Fibroblast of lung (primary cell): ENCODE results near the gene HID1. TPM values are rescaled to one million over a fixed set of nuclear protein-coding genes. Genes with fewer than 3 reads are reported as not detected.

Experiments
- DNase-seq, 2 donors: peaks; one replicate each; pipeline versions ENCODE4 v3.0.0 to v3.0.0-alpha.2; 2010; ENCODE audit warnings: low read depth in 2 of 2
- H2AFZ ChIP-seq: 2 replicates; pipeline ENCODE4 v1.5.1; 2012; ENCODE audit warnings: low read length, control low read depth, inconsistent platforms
- H3K27ac ChIP-seq: 2 replicates; pipeline ENCODE4 v1.5.1; 2011; ENCODE audit warnings: low read length, control low read depth; ENCODE audit not compliant: insufficient read depth
- H3K27me3 ChIP-seq: 2 replicates; pipeline ENCODE4 v1.5.1; 2011; ENCODE audit warnings: mild to moderate bottlenecking, low read length; ENCODE audit not compliant: control insufficient read depth, insufficient read depth
- H3K36me3 ChIP-seq: 2 replicates; pipeline ENCODE4 v1.5.1; 2011; ENCODE audit warnings: low read length; ENCODE audit not compliant: control insufficient read depth, insufficient read depth
- H3K4me1 ChIP-seq: 2 replicates; pipeline ENCODE4 v1.5.1; 2011; ENCODE audit warnings: low read length; ENCODE audit not compliant: control insufficient read depth, insufficient read depth; ENCODE audit errors: extremely low read depth
- H3K4me2 ChIP-seq: 2 replicates; pipeline ENCODE4 v1.5.1; 2011; ENCODE audit warnings: low read length, control low read depth; ENCODE audit not compliant: insufficient read depth; ENCODE audit errors: extremely low read depth
- H3K4me3 ChIP-seq, 4 experiments: fragments of 200-600 bp in 1 of 4; sonication (generic) in 1 of 4; replicated peaks in 1 of 4; 2 replicates each; pipeline ENCODE4 v1.5.1; 2011 to 2016; ENCODE audit warnings: low read length in 4 of 4, low read depth in 3 of 4, mild to moderate bottlenecking in 3 of 4, control low read depth in 2 of 4, inconsistent platforms in 1 of 4, mixed read lengths in 1 of 4; ENCODE audit not compliant: insufficient read depth in 1 of 4; ENCODE audit errors: control extremely low read depth in 1 of 4
- H3K79me2 ChIP-seq: 2 replicates; pipeline ENCODE4 v1.5.1; 2012; ENCODE audit warnings: mild to moderate bottlenecking, low read length, inconsistent platforms; ENCODE audit not compliant: control insufficient read depth, insufficient read depth
- H3K9ac ChIP-seq: 2 replicates; pipeline ENCODE4 v1.5.1; 2011; ENCODE audit warnings: mild to moderate bottlenecking, low read length, control low read depth; ENCODE audit not compliant: insufficient read depth
- H3K9me3 ChIP-seq: 2 replicates; pipeline ENCODE4 v1.5.1; 2012; ENCODE audit warnings: low read depth, low read length; ENCODE audit not compliant: control insufficient read depth, insufficient read depth
- H4K20me1 ChIP-seq: 2 replicates; pipeline ENCODE4 v1.5.1; 2011; ENCODE audit warnings: low read length; ENCODE audit not compliant: control insufficient read depth, insufficient read depth; ENCODE audit errors: extremely low read depth
- EZH2 ChIP-seq: IDR thresholded peaks from 2 replicates; pipeline ENCODE4 v1.5.1; 2012; ENCODE audit warnings: low read length, control low read depth, mild to moderate bottlenecking; ENCODE audit errors: missing control alignments
- polyA plus RNA-seq, 2 donors: library from polyadenylated mRNA; depleted of rRNA in 1 of 2; stranded (reverse) in 1 of 2; unstranded in 1 of 2; fragments of >200 nt; gene quantifications; 2 replicates each; pipeline ENCODE4 v1.2.1, GENCODE V29; 2011 to 2012; ENCODE audit warnings: missing spikeins in 1 of 2
- total RNA-seq: library from RNA; depleted of rRNA; stranded (reverse); fragments of >200 nt; gene quantifications from 2 replicates; pipeline ENCODE4 v1.2.1, GENCODE V29; 2014
- TF ChIP-seq, protein P1 (sequence below), 2 donors: IDR thresholded peaks in 1 of 2; conservative IDR thresholded peaks in 1 of 2; 1 replicate in 1 of 2; 2 replicates in 1 of 2; pipeline ENCODE4 v1.5.1; 2011 to 2012; ENCODE audit warnings: low read length in 2 of 2, control low read depth in 1 of 2, inconsistent platforms in 1 of 2, low read depth in 1 of 2, mild to moderate bottlenecking in 1 of 2

The HID1 gene
- total and polyA plus RNA-seq, 2 donors (not counting 1 experiment from before 2014, with no cell fraction given): 0.17 to 0.23 TPM

DNA sequence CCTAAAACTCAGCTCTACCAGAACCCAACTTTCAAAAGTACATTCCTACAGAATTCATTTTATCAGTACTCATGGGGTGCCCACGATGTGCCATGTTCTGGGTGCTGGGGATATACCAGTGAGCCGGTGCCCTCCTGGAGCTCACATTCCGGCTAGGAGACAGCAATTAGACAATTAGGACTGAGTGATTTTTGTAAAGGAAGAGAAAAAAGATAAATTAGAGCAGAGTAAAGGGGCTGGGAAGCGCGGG lies 39.5 kb upstream of the HID1 start:
- Histone ChIP-seq H3K27ac (peak overlapping the region; percentile 86), H3K79me2 (peaks cover 16% of the 10 kb centered on the region)

DNA sequence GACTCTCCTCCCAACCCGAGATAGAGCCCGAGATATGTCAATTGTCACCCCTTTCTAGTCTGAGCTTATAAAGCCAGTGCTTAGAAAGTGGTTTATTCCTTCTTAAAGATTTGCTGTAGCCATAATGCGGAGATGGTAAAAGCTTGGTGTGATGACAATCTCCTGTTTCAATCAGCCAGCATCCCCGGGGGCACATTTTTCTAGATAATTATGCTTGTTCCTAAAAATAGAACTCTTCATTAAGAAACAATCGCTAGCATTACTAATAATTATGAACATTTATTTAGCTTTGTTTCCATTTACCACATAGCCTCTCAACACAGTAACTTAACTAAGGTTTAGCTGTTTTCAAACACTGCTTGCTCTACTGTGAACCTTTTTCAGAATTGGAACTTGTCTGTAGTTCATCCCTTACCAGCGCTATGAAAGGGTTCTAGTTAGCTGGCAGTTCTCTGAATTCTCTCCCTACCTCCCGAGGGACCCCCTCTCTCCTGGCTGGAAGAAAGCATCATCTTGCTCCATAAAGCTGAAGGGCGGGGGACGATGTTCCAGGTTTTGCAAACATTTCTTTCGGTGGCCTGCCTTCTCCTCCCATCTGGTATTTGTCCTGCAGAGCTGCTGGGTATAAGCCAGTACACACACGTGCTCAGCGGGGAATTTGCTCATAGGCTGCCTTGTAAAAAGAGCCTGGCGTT lies 39.0 kb upstream of the HID1 start:
- H3K4me2 ChIP-seq: peak overlapping the region; percentile 98
- no peak overlapping the region for H3K9ac ChIP-seq
- H3K9me3 ChIP-seq: no peaks in the 10 kb centered on the region
- TF ChIP-seq EZH2: no peak
- TF ChIP-seq, protein P1, sequence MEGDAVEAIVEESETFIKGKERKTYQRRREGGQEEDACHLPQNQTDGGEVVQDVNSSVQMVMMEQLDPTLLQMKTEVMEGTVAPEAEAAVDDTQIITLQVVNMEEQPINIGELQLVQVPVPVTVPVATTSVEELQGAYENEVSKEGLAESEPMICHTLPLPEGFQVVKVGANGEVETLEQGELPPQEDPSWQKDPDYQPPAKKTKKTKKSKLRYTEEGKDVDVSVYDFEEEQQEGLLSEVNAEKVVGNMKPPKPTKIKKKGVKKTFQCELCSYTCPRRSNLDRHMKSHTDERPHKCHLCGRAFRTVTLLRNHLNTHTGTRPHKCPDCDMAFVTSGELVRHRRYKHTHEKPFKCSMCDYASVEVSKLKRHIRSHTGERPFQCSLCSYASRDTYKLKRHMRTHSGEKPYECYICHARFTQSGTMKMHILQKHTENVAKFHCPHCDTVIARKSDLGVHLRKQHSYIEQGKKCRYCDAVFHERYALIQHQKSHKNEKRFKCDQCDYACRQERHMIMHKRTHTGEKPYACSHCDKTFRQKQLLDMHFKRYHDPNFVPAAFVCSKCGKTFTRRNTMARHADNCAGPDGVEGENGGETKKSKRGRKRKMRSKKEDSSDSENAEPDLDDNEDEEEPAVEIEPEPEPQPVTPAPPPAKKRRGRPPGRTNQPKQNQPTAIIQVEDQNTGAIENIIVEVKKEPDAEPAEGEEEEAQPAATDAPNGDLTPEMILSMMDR (conservative IDR thresholded peaks at IDR 0.05 in 1 of 2, IDR thresholded peaks at IDR 0.05 in 1 of 2; ENCODE audit: low read depth in 1 of 2, low read length in 2 of 2): no peak
- H3K27me3 ChIP-seq: no peaks in the 10 kb centered on the region
- H3K4me3 ChIP-seq: peak overlapping the region; percentile 59 to 97 (median 81)
- DNase-seq: peak; percentile 59 to 74
- H4K20me1 ChIP-seq: no peaks in the 10 kb centered on the region
- H3K79me2 ChIP-seq: peaks cover 16% of the 10 kb centered on the region
- no peaks in the 10 kb centered on the region for H3K36me3 ChIP-seq
- H3K27ac ChIP-seq: peak overlapping the region; percentile 86
- peak overlapping the region; percentile 94 for H2AFZ ChIP-seq
- H3K4me1 ChIP-seq: peaks cover 11% of the 10 kb centered on the region

More for the DNA sequence above, 39.5 kb upstream of the HID1 start:
- no peaks in the 10 kb centered on the region for H3K36me3 ChIP-seq
- DNase-seq: no peak
- peak overlapping the region; percentile 98 for H3K4me2 ChIP-seq
- TF ChIP-seq EZH2: no peak
- TF ChIP-seq, protein P1 (conservative IDR thresholded peaks at IDR 0.05 in 1 of 2, IDR thresholded peaks at IDR 0.05 in 1 of 2; ENCODE audit: low read depth in 1 of 2, low read length in 2 of 2): no peak
- H4K20me1 ChIP-seq: no peaks in the 10 kb centered on the region
- H3K4me1 ChIP-seq: peaks cover 11% of the 10 kb centered on the region
- peak overlapping the region; percentile 59 to 97 (median 81) for H3K4me3 ChIP-seq
- H3K9ac ChIP-seq: peak overlapping the region; percentile 93
- peak overlapping the region; percentile 94 for H2AFZ ChIP-seq
- H3K9me3 ChIP-seq: no peaks in the 10 kb centered on the region
- H3K27me3 ChIP-seq: no peaks in the 10 kb centered on the region

DNA sequence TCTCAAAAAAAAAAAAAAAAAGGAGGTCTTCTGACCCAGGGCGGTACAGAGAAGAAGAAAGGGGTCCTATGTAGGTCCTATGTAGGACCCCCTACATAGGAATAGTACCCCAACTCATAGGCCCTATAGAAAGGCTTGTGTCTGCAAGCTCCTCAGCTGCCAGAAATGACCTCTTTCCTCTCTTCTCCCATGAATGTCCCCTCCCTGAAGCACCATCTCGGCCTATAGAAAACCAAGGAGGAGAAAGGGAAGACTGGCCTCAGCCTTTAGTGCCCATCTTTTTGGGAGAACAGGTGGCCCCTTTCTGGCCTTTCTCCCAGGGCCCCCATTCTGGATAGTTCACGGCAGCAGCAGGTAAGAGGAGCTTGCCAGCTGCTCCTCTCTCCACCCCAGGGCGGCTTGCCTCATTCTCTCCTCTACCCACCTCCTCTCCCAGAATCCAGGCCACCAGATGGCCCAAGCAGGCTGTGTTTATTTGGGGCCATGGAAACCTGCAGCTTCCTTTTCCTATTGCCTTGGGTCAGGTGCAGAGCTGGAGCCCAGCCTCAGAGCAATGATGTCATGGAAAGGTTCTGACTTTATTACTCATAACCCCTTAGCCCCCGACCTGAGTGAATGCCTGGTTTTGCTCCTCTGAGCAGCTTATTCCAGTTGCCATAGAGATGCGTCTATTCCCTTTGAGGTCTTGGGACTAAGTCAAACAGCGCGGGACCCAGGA lies 38.3 kb upstream of the HID1 start:
- Histone ChIP-seq H3K27ac (no peak overlapping the region), H2AFZ (no peak overlapping the region), H3K9ac (no peak overlapping the region), H3K79me2 (peaks cover 16% of the 10 kb centered on the region), H3K4me2 (no peak overlapping the region), H3K27me3 (no peaks in the 10 kb centered on the region), H3K4me1 (peaks cover 11% of the 10 kb centered on the region), H3K36me3 (no peaks in the 10 kb centered on the region), H3K9me3 (no peaks in the 10 kb centered on the region), H4K20me1 (no peaks in the 10 kb centered on the region), H3K4me3 (no peak overlapping the region)
- DNase-seq: peak in 1 of 2 donors; percentile 42
- no peak for TF ChIP-seq EZH2
- TF ChIP-seq, protein P1 (conservative IDR thresholded peaks at IDR 0.05 in 1 of 2, IDR thresholded peaks at IDR 0.05 in 1 of 2; ENCODE audit: low read depth in 1 of 2, low read length in 2 of 2): no peak
